ENCODE measurements around the gene SEC22A. TPM values are rescaled to one million over a fixed set of nuclear protein-coding genes. Genes with fewer than 3 reads are reported as not detected.
"Not testable (repeated sequence)": the region's sequence is repeated elsewhere in the genome, so short reads cannot be mapped to it uniquely, and the experiment has no call there.

The SEC22A gene
- total RNA-seq, 1 donor from 2014 or later, result 17.7 TPM

DNA sequence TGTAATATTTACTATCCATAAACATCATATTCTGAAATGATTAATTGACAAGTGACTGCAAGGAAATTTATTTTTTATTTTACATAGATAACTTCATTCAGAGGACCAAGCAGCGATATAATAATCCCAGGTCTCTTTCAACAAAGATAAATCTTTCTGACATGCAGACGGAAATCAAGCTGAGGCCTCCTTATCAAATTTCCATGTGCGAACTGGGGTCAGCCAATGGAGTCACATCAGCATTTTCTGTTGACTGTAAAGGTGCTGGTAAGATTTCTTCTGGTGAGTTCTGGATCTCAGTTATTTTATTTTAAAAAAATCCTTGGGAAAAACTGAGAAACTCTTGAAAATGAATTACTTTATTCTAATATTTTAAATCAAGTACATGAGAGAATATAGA lies 23.3 kb downstream of the SEC22A start:
- no peak overlapping the region for H3K4me3 ChIP-seq
- H3K9me3 ChIP-seq, result peaks cover 6% of the 10 kb centered on the region
- TF ChIP-seq POLR2AphosphoS5 (IDR thresholded peaks at IDR 0.05; ENCODE audit: insufficient read depth in 1 of 2, low read depth in 1 of 2), result no peak
- H3K36me3 ChIP-seq, result peaks cover 0 to 31% of the 10 kb centered on the region in 2 donors
- intact Hi-C loops (cut with DNase I), result no loop called here
- no peak overlapping the region for H3K27ac ChIP-seq
- DNase-seq (ENCODE audit: extremely low spot score in 2 of 2), result no peak
- H3K4me1 ChIP-seq, result peaks cover 8% of the 10 kb centered on the region
- H3K27me3 ChIP-seq, result no peaks in the 10 kb centered on the region

GRCh38 chr3:123226549-123226948 lies 24.8 kb downstream of the SEC22A start:
- Histone ChIP-seq H3K27me3 (no peaks in the 10 kb centered on the region), H3K9me3 (peaks cover 6% of the 10 kb centered on the region), H3K36me3 (peaks cover 0 to 31% of the 10 kb centered on the region in 2 donors), H3K4me3 (no peak overlapping the region), H3K27ac (no peak overlapping the region), H3K4me1 (peaks cover 8% of the 10 kb centered on the region)
- intact Hi-C loops (cut with DNase I), result no loop called here
- no peak for DNase-seq (ENCODE audit: extremely low spot score in 2 of 2)
- TF ChIP-seq, protein P1, sequence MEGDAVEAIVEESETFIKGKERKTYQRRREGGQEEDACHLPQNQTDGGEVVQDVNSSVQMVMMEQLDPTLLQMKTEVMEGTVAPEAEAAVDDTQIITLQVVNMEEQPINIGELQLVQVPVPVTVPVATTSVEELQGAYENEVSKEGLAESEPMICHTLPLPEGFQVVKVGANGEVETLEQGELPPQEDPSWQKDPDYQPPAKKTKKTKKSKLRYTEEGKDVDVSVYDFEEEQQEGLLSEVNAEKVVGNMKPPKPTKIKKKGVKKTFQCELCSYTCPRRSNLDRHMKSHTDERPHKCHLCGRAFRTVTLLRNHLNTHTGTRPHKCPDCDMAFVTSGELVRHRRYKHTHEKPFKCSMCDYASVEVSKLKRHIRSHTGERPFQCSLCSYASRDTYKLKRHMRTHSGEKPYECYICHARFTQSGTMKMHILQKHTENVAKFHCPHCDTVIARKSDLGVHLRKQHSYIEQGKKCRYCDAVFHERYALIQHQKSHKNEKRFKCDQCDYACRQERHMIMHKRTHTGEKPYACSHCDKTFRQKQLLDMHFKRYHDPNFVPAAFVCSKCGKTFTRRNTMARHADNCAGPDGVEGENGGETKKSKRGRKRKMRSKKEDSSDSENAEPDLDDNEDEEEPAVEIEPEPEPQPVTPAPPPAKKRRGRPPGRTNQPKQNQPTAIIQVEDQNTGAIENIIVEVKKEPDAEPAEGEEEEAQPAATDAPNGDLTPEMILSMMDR (IDR thresholded peaks at IDR 0.05), result no peak
- no peak for TF ChIP-seq POLR2A (IDR thresholded peaks at IDR 0.05)
- no peak for TF ChIP-seq POLR2AphosphoS5 (IDR thresholded peaks at IDR 0.05; ENCODE audit: insufficient read depth in 1 of 2, low read depth in 1 of 2)

DNA sequence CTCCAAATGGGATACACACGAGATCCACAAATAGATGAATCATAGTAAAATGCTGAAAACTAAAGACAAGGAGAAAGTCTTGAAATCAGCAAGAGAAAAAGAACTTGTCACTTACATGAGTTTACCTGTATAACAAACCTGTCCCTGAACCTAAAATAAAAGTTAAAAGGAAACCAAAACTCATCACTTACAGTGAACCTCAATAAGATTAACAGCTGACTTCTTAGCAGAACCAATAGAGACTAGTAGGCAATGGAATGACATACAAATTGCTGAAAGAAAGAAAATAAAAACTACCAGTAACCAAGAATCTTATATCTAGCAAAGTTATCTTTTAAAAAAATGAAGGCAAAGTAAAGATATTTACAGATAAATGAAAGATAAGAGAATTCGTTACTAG lies 27.4 kb downstream of the SEC22A start:
- H3K4me3 ChIP-seq, result no peak overlapping the region
- H3K9me3 ChIP-seq, result peaks cover 6% of the 10 kb centered on the region
- TF ChIP-seq, protein P1 (IDR thresholded peaks at IDR 0.05), result no peak
- TF ChIP-seq POLR2A (IDR thresholded peaks at IDR 0.05) (no peak), POLR2AphosphoS5 (IDR thresholded peaks at IDR 0.05; ENCODE audit: insufficient read depth in 1 of 2, low read depth in 1 of 2) (no peak)
- no peak for DNase-seq (ENCODE audit: extremely low spot score in 2 of 2)
- H3K27ac ChIP-seq, result no peak overlapping the region
- H3K36me3 ChIP-seq, result peaks cover 0 to 42% of the 10 kb centered on the region in 2 donors
- H3K4me1 ChIP-seq, result peaks cover under 1% of the 10 kb centered on the region
- H3K27me3 ChIP-seq, result no peaks in the 10 kb centered on the region
- intact Hi-C loops (cut with DNase I), result no loop called here

- H3K9me3 ChIP-seq, result no peaks in the 10 kb centered on the region
- TF ChIP-seq, protein P1 (IDR thresholded peaks at IDR 0.05), result no peak
- no peak for TF ChIP-seq POLR2AphosphoS5 (IDR thresholded peaks at IDR 0.05; ENCODE audit: insufficient read depth in 1 of 2, low read depth in 1 of 2)
- no peak for TF ChIP-seq POLR2A (IDR thresholded peaks at IDR 0.05)
- intact Hi-C loops (cut with DNase I), result no loop called here
Measured at GRCh38 chr3:123236902-123237301, 35.2 kb downstream of the SEC22A start.

DNA sequence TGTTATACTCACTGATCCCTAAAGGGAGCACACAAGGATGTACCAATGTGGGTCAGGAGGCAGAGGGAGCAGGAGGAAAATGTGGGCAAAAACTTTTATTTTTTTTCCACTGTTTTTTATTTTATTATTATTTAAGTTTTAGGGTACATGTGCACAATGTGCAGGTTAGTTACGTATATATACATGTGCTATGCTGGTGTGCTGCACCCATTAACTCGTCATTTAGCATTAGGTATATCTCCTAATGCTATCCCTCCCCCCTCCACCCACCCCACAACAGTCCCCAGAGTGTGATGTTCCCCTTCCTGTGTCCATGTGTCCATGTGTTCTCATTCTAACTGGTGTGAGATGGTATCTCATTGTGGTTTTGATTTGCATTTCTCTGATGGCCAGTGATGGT lies 37.4 kb downstream of the SEC22A start:
- peaks cover 0 to 16% of the 10 kb centered on the region in 2 donors for H3K36me3 ChIP-seq
- intact Hi-C loops (cut with DNase I); H3K4me3 ChIP-seq; DNase-seq (ENCODE audit: extremely low spot score in 2 of 2); H3K27me3 ChIP-seq; H3K9me3 ChIP-seq; H3K27ac ChIP-seq; H3K4me1 ChIP-seq: not testable (repeated sequence)

More at GRCh38 chr3:123236902-123237301, 35.2 kb downstream of the SEC22A start:
- peaks cover 0 to 20% of the 10 kb centered on the region in 2 donors for H3K36me3 ChIP-seq
- H3K27ac ChIP-seq, result no peak overlapping the region
- H3K4me3 ChIP-seq, result no peak overlapping the region
- H3K27me3 ChIP-seq, result no peaks in the 10 kb centered on the region
- no peak for DNase-seq (ENCODE audit: extremely low spot score in 2 of 2)
- no peaks in the 10 kb centered on the region for H3K4me1 ChIP-seq

DNA sequence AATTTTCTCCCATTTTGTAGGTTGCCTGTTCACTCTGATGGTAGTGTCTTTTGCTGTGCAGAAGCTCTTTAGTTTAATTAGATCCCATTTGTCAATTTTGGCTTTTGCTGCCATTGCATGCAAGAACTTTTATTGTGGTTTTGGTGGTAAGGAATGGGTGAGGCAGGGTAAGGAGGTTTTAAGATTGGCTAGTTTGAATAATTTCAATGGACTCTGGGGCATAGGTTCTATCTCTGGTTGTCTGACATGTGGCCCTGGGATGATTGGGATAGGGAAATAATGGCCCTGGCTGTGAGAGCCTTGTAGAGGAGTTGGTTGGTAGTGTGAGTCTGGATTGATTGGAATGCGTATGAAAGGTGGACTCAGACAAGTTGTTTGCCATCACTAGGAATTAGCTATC lies 38.0 kb downstream of the SEC22A start:
- no peaks in the 10 kb centered on the region for H3K27me3 ChIP-seq
- H3K4me3 ChIP-seq, result no peak overlapping the region
- TF ChIP-seq, protein P1 (IDR thresholded peaks at IDR 0.05), result no peak
- TF ChIP-seq POLR2AphosphoS5 (IDR thresholded peaks at IDR 0.05; ENCODE audit: insufficient read depth in 1 of 2, low read depth in 1 of 2), result no peak
- no peak for TF ChIP-seq POLR2A (IDR thresholded peaks at IDR 0.05)
- DNase-seq (ENCODE audit: extremely low spot score in 2 of 2), result no peak
- no peak overlapping the region for H3K27ac ChIP-seq
- H3K9me3 ChIP-seq, result no peaks in the 10 kb centered on the region
- H3K4me1 ChIP-seq, result no peaks in the 10 kb centered on the region
- intact Hi-C loops (cut with DNase I), result no loop called here
- peaks cover 0 to 16% of the 10 kb centered on the region in 2 donors for H3K36me3 ChIP-seq
